HG02852 (cell line): ENCODE results near the gene TNFAIP6.
A peak's percentile ranks its signal among the peaks of the same experiment; 100 is the strongest.
"Not testable (repeated sequence)": the region's sequence is repeated elsewhere in the genome, so short reads cannot be mapped to it uniquely, and the experiment has no call there.

Experiments
- ATAC-seq: cut with Tn5 transposase; IDR thresholded peaks from one replicate; pipeline ENCODE4 v1.9.1; 2021; ENCODE audit warnings: mild to moderate bottlenecking, moderate library complexity; ENCODE audit not compliant: unreplicated experiment

The TNFAIP6 gene

GRCh38 chr2:151410485-151410834, 53.1 kb downstream of the TNFAIP6 start:
- ATAC-seq: peak; percentile 34

DNA sequence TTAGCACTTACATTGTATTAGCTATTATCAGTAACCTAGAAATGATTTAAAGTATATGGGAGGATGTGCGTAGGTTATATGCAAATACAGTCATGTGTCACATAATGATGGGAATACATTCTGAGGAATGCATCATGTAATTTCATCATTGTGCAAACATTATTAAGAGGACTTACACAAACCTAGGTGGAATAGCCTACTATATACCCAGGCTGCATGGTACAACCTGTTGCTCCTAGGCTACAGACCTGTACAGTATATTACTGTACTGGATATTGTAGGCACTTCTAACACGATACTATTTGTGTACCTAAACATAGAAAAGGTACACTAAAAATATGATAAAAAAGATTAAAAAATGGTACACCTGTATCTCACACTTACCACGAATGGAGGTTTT, 60.3 kb downstream of the TNFAIP6 start:
- no peak for ATAC-seq

DNA sequence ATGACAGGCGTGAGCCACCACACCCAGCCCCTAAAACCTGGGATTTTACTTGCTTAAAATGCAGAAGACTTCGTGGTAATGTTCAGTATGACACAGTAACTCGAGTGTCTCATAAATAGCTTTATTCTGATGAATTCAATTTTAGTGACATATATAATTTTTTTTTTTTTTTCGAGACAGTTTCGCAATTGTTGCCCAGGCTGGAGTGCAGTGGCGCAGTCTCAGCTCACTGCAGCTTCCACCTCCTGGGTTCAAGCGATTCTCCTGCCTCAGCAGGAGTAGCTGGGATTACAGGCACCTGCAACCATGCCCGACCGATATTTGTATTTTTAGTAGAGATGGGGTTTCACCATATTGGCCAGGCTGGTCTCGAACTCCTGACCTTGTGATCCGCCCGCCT, 64.3 kb downstream of the TNFAIP6 start:
- not testable (repeated sequence) for ATAC-seq

- ATAC-seq: peak; percentile 65
These were observed 65.6 kb downstream of the TNFAIP6 start for GRCh38 chr2:151422917-151423439.

DNA sequence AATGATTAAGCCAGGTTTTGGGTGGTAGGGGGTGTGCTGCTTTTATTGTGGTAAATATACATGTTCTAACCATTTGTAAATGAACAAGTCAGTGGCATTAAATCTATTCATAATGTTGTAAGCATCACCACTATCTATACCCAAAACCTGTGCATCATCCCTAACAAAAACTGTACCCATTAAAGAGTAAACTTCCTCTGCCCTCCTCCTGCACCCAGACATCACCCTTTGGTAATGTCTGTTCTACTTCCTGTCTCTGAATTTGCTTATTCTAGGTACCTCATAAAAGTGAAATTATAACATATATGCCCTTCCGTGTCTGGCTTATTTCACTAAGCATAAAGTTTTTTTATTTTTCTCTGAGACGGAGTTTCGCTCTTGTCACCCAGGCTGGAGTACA, 66.4 kb downstream of the TNFAIP6 start:
- no peak for ATAC-seq
